Epithelial cell of esophagus (primary cell): ENCODE data around the gene SERINC5.

ENCODE experiments used
- DNase-seq: peaks from one replicate; pipeline ENCODE4 v3.0.0; 2010; ENCODE audit warnings: low read depth
- H3K4me3 ChIP-seq: 2 replicates; pipeline ENCODE4 v1.5.1; 2011; ENCODE audit warnings: mild to moderate bottlenecking, low read length, control low read depth
- TF ChIP-seq, protein P1 (sequence below): IDR thresholded peaks from 2 replicates; pipeline ENCODE4 v1.5.1; 2011; ENCODE audit warnings: low read depth, mild to moderate bottlenecking, low read length, control low read depth, inconsistent platforms; ENCODE audit not compliant: insufficient read depth; ENCODE audit errors: missing control alignments

Gene SERINC5

DNA sequence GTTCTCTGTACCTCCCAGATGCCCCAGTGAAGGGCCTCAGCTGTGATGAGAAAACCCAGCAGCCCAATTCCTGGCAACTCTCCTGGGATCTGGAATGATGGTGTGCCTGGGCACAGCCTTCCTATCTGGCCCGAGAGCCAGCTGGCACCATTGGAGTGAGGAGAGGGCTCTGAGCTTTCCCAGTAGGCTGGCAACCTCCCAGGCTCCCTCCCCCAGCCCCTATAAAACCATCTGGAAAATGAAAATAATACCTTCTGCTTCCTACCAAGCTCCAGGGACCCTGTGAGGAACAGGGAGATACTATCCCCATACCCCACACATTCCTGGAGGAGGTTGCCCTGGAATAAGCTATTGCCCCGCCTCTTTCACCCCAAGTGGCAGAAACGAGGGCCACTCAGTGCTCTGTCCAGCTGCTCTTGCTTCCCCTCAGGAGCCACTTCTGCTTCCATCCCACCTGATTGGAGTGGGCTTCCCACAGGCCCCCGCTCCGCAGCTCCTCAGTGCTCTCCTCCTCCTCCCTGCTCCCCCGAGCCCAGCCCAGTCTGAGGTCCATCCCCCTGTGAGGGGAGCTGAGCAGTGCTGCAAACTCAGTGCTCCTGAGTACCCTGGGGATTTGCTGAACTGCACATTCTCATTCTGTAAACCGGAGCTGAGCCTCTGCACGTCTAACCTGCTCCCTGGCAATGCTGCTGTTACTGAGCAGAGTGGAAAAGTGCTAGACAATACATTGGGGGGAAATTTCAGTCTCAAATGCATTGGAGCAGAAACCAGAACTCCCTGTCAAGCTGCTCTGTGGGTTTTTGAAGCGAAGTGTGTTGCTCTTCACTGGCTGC lies 146.0 kb downstream of the SERINC5 start:
- TF ChIP-seq, protein P1, sequence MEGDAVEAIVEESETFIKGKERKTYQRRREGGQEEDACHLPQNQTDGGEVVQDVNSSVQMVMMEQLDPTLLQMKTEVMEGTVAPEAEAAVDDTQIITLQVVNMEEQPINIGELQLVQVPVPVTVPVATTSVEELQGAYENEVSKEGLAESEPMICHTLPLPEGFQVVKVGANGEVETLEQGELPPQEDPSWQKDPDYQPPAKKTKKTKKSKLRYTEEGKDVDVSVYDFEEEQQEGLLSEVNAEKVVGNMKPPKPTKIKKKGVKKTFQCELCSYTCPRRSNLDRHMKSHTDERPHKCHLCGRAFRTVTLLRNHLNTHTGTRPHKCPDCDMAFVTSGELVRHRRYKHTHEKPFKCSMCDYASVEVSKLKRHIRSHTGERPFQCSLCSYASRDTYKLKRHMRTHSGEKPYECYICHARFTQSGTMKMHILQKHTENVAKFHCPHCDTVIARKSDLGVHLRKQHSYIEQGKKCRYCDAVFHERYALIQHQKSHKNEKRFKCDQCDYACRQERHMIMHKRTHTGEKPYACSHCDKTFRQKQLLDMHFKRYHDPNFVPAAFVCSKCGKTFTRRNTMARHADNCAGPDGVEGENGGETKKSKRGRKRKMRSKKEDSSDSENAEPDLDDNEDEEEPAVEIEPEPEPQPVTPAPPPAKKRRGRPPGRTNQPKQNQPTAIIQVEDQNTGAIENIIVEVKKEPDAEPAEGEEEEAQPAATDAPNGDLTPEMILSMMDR = no peak
- H3K4me3 ChIP-seq = no peak overlapping the region
- no peak for DNase-seq

DNA sequence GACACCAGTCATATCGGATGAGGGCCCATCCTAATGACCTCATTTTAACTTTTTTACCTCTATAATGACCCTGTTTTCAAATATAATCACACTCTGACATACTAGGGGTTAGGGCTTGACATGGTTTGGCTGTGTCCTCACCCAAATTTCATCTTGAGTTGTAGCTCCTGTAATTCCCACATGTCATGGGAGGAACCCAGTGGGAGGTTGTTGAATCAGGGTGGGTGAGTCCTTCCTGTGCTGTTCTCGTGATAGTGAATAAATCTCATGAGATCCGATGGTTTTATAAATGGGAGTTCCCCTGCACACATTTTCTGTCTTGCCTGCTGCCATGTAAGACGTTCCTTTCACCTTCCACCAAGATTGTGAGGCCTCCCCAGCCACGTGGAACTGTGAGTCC lies 148.9 kb downstream of the SERINC5 start:
- TF ChIP-seq, protein P1 = no peak
- no peak for DNase-seq
- no peak overlapping the region for H3K4me3 ChIP-seq

DNA sequence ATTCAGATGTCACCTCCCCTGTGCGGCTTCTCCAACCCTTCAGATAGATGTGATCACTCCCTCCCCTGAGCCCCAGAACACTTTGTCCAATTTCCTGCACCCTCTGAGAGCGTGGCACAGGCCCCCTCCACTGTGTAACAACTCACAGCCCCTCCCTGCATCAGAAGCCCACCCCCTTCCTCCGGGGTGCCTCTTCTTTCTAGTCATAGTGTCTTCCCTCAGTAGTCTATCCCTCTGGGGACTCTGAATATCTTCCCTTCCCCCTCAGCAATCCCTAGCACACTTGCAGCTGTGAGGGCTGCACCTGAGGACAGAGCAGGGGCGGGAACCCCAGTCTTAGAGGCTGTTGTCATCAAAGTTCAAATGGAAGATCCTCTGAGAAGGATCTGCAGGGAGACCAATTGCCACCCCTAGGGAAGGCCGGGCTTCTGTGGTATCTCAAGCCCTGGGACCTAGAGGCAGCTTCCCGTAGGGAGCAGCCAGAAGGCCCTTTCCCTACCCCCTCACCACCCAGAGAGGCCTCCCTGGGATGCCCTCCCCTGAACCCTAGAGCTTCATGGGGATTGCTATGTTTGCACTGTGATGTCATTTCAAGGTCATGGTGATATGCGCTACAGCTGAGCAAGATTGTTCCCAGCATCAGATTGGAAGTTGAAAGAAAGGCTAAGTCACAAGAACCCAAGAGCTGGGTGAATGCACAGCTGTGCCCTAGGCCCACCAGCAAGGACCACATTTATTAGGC lies 150.0 kb downstream of the SERINC5 start:
- DNase-seq = no peak
- no peak overlapping the region for H3K4me3 ChIP-seq
- TF ChIP-seq, protein P1 = no peak

DNA sequence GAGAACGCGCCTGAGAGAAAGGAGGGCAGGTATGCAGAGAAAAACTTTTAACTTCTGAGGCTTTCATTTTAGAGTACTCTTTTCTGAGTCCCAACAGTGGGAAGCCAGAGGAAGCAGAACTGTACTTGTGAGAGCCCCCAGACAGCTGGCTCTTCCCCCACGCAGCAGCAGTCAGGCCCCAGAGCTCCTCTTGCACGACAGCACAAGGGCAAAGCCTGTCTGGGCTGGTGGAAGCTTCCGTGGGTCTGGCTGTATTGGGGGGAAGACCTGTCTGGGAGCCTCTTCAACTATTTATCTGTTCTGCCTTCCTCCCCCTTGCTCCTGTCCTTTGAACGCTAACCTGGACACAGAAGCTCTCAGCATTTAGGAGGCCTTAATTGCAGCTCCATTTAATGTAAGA lies 152.5 kb downstream of the SERINC5 start:
- H3K4me3 ChIP-seq = no peak overlapping the region
- DNase-seq = no peak
- TF ChIP-seq, protein P1 = no peak

DNA sequence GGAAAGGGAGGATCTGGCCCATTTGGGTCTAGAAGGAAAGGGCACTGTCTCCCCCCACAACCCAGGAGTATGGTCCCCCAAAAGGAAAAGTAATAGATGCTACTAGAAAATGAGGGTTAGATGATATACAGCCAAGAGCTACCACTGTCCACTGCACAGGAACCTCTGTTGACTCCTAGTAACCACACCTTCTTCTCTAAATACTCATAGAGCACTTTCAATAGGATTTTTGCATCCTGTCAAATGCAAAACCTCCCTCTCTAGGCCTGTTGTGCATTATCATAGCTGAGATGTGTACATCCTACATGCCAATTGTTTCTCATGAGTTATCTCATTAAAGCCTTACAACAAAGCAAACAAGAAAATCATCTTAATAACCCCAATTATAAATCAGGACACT lies 153.9 kb downstream of the SERINC5 start:
- H3K4me3 ChIP-seq = no peak overlapping the region
- TF ChIP-seq, protein P1 = no peak
- DNase-seq = no peak

DNA sequence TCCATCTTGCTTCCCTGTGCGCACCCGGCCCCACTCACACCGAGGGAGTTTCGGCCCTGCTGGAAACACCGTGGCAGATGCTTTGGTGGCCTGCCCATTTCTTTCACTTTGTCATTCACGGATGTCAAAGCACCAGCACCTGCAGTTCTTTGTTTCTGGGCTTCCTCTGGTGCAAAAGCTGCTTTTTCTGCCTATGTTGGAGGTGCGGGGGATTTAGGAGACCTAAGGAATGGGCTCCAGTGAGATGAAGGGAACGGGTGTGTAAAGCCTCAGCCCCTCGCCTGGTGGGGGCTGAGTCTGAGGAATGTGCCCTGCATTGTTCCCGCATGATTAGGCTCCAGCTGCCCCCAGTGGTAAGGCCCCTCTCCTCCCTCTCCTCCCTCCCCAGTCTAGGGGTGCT lies 158.4 kb downstream of the SERINC5 start:
- DNase-seq = no peak
- TF ChIP-seq, protein P1 = no peak
- H3K4me3 ChIP-seq = no peak overlapping the region

DNA sequence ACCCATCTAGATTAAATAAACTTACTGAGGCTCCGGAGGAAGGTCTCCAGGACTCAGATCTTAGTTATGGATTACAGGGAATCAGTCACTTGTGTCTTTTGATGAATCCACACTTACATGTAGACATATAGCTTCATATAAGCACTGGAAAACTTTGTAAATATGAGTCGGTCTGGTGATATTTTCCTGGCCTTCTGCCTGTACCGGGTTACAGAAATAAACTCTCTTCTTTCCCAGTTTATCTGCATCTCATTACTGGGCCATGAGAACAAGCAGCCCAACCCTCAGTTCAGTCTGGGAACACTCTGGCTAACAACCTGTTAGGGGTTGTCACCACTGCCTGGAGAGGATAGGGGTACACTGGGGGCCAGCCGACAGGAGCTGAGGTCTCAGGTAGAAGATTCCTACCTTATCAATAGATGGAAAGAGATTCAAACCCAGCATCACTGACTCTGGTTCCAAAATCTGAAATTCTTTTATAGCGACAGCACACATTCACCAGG lies 161.6 kb downstream of the SERINC5 start:
- H3K4me3 ChIP-seq = no peak overlapping the region
- DNase-seq = no peak
- TF ChIP-seq, protein P1 = no peak
